Liver (tissue), 3 donors: Measurements from ENCODE around the gene NAV2.

Source experiments
- ATF3 ChIP-seq: IDR thresholded peaks from 2 replicates; pipeline ENCODE4 v1.6.1; 2016; ENCODE audit warnings: antibody characterized with exemption
- CTCF ChIP-seq: fragments of 150-350 bp; IDR thresholded peaks from 2 replicates; pipeline ENCODE4 v1.5.1; 2017; ENCODE audit warnings: improper control_type of control experiment, low read depth, low read length; ENCODE audit not compliant: missing input control
- RAD21 ChIP-seq, 2 donors: IDR thresholded peaks; 2 replicates each; pipeline ENCODE4 v1.6.1; 2016; ENCODE audit warnings: antibody characterized with exemption in 2 of 2, mild to moderate bottlenecking in 2 of 2
- REST ChIP-seq: IDR thresholded peaks from 2 replicates; pipeline ENCODE4 v1.6.1; 2016; ENCODE audit warnings: antibody characterized with exemption, mild to moderate bottlenecking
- YY1 ChIP-seq: IDR thresholded peaks from 2 replicates; pipeline ENCODE4 v1.6.1; 2016; ENCODE audit warnings: antibody characterized with exemption, mild to moderate bottlenecking
- donor health status: healthy.
- donor health status: healthy.

GRCh38 chr11:20054584-20054983 lies 341.9 kb downstream of the NAV2 start:
- TF ChIP-seq RAD21 (IDR thresholded peaks at IDR 0.05) (no peak), CTCF (no peak), ATF3 (no peak), YY1 (no peak), REST (no peak)
